ENCODE data around the gene ABCA6. TPM values are rescaled to one million over a fixed set of nuclear protein-coding genes. Genes with fewer than 3 reads are reported as not detected.

ABCA6 gene
- polyA plus RNA-seq, 3 donors = 1.7 to 4.4 (median 2.7) TPM

DNA sequence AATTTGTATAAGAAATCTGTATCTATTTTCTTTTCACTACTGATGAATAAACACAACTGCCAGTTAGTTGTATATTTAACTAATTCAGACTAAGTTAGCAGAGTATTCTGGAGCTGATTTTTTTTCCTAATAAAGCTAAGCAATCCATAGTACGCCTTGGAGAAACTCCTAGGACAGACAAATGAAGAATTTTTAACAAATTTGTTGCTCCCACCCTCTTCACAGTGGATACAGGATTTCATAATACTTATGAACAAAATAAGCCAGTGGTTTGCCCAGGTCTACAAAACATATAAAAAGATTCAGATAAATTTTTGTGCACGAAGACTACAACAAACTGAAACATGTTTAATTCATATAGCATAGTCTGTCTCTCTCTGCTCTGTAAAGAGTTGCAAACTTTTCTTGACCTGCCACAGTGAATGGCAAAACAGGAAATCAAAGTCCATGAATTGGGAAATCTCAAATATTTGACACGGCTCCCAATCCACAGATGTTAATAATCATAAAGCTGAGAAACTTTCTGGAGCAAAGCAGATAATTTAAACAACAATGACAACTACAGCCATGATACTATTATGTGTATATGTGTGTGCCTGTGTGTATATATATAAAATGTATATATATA, 594 bp upstream of the ABCA6 start:
- DNase-seq (ENCODE audit: low read depth in 3 of 3, low spot score in 2 of 3) = peak in 1 of 3 donors; percentile 3

DNA sequence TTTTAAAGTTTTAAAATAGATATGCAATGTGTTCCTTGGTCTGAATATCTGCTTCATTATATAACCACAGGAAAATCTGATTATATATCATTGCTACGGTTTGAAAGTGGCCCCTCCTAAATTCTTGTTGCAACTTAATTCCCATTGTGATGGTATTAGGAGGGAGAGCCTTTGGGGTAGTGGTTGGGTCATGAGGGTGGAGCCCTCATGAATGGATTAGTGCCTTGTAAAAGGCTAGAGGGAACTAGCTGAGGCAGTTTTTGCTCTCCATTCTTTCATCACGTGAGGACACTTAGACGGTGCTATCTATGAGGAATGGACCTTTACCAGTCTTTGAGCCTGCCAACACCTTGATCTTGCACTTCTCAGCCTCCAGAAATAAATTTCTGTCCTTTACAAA, 7.6 kb downstream of the ABCA6 start:
- DNase-seq (ENCODE audit: low read depth in 3 of 3, low spot score in 2 of 3) = no peak

- DNase-seq (ENCODE audit: low read depth in 3 of 3, low spot score in 2 of 3) = no peak
These were observed 10.9 kb downstream of the ABCA6 start for GRCh38 chr17:69130627-69131296.

GRCh38 chr17:69123626-69124025, 18.1 kb downstream of the ABCA6 start:
- DNase-seq (ENCODE audit: low read depth in 3 of 3, low spot score in 2 of 3) = no peak

DNA sequence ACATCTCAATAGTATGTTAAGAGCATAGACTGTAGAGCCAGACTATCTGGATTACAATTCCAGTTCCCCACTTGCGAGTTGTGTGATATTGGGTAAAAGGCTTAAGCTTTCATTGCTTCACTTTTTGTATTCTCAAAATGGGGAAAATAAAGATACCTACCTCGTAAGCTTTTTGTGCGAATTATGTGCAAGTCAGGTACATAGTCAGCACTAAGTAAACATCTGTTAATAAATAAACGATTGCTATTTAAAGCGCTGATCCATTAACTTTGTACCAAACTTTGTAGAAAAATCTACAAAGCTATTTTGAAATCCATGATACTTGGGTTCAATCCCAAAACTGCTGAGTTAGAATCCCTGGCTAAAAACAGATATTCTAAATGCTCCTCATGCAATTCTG, 19.6 kb downstream of the ABCA6 start:
- DNase-seq (ENCODE audit: low read depth in 3 of 3, low spot score in 2 of 3) = no peak

DNA sequence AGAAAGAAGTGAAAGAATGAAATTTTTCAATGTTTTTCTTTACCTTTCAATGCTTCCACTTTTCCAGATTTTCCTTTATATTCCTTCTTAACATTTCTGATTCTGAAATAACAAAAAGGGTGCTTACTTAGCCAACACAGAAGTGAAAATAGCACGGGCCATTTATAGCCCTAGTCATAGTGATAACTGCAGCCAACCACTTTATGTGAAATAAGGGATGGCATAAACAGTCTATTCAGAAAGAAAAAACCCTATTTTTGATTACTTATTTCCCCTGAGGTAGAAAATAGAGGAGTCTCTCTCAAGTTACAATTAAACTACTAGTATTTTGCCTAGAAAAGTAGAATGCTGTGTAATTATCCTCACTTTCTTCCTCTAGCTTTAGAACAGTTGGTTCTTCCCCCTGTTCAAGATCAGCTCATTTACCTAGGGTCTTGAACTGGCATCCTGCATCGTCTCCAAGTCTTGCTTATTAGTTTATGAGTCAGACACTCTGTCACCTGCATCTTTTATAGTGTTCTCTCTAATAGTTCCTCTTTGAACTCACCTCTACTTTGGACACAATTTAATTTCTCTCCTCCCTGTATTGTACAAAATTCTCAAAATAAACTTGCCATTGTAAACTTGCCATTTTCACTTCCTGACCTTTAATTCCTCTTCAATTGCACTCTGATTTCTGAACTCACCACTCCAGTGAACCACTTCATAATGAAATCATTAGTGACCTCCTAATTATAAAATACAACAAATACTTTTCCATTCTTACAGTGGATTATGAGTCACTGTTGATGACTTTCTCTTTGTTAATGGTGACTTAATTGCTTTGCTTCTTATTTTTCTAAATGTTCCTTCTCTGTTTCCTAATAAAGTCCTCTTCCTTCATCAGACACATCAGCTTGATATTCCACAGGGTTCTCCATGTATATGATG, 23.6 kb downstream of the ABCA6 start:
- no peak for DNase-seq (ENCODE audit: low read depth in 3 of 3, low spot score in 2 of 3)

- DNase-seq (ENCODE audit: low read depth in 3 of 3, low spot score in 2 of 3) = no peak
These were observed 29.9 kb downstream of the ABCA6 start for GRCh38 chr17:69111794-69112193.

DNA sequence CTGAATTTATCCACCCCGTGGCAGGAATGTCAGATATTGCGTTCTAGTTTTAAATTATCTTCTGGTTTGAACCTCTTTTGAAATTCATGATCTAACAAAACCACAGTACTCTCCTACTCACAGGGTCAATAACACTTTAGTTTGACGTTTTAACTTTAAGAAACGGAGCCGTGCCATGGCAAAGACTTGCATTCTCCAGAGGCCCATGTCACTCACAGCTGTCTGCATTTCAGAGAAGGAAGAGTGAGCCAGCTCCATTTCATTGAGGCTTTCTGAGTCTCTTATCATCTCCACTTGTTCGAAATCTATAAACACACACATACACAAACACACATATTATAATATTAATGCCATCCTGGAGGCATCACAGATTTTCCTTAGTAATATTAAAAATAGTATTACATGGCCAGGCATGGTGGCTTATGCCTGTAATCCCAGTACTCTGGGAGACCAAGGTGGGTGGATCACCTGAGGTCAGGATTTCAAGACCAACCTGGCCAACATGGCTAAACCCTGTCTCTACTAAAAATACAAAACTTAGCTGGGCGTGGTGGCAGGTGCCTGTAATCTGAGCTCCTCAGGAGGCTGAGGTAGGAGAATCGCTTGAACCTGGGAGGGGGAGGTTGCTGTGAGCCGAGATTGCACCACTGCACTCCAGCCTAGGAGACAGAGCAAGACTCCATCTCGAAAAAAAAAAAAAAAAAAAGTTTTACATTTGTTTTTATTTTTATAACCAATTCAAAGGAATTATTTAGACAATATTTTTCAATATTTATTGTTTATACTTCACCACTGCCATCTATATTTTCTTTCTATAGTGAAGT, 35.6 kb downstream of the ABCA6 start:
- DNase-seq (ENCODE audit: low read depth in 3 of 3, low spot score in 2 of 3) = no peak

DNA sequence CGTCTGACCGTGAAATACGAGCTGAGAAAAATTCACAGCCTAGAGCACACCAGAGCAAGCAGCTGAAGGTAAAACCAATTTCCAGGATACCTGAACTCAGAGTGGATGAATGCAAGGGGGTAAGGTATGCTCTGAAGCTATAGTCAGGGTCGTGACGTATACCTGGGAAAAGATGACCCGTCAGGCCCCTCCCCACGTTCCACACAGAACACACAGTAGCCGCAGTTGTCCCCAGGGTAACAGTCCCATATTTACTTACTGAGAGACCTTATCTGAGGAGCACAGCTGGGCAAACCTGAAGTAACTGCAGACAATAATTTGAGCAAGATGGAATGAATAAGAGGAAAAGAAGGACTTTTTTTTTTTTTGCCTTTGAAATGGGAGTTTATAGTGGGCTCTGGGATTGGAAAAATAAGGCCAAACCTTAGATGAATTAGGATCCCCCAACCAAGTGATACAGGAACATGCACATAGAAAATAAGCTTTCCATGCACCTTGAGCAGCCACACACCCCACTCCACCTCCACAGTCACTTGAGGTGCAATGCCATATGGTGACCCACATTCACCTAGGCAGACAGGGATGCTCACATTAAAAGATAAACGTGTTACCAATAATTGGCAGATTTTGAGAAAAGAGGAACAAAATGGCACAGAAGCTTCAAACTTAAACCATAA, 38.0 kb downstream of the ABCA6 start:
- no peak for DNase-seq (ENCODE audit: low read depth in 3 of 3, low spot score in 2 of 3)

GRCh38 chr17:69098625-69099024, 43.1 kb downstream of the ABCA6 start:
- no peak for DNase-seq (ENCODE audit: low read depth in 3 of 3, low spot score in 2 of 3)

DNA sequence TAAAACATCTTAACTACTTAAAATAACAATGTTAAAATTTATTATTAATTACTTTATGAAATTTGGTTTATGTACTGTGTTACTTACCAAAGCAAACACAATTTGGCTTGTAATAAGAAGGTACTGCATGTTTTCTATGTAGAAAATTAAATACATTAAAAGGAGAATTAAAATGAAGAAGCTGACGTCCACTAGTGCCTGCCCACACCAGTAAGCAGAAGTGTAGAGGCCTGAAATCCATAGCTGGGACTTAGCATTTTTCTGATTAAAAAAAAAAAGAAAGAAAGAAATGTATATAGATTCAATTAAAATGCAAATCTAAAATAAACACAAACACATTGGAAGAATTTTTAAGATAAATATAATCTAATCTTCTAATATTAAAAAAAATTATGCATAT, 45.2 kb downstream of the ABCA6 start:
- DNase-seq (ENCODE audit: low read depth in 3 of 3, low spot score in 2 of 3) = no peak

DNA sequence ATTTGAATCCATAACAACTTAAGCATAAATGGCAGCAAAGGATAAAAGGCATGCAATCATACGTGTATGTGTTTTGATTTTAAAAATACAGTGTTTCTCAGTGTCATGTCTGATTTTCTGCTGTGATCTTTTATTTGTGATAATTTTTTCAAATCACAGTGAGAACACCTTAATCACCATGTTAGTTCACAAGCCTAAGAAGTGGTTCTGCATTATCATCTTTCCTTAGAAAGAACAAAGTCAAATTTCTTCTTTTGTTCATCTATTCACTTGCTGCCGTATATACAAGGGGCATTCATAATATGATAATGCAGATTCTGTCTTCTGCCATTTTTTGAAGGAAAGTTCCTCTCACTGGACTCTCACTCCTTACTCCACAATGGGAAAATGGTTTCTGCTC, 47.7 kb downstream of the ABCA6 start:
- no peak for DNase-seq (ENCODE audit: low read depth in 3 of 3, low spot score in 2 of 3)

- DNase-seq (ENCODE audit: low read depth in 3 of 3, low spot score in 2 of 3) = no peak
These were observed 48.4 kb downstream of the ABCA6 start for GRCh38 chr17:69093279-69093789.

GRCh38 chr17:69090365-69090764, 51.3 kb downstream of the ABCA6 start:
- no peak for DNase-seq (ENCODE audit: low read depth in 3 of 3, low spot score in 2 of 3)

DNA sequence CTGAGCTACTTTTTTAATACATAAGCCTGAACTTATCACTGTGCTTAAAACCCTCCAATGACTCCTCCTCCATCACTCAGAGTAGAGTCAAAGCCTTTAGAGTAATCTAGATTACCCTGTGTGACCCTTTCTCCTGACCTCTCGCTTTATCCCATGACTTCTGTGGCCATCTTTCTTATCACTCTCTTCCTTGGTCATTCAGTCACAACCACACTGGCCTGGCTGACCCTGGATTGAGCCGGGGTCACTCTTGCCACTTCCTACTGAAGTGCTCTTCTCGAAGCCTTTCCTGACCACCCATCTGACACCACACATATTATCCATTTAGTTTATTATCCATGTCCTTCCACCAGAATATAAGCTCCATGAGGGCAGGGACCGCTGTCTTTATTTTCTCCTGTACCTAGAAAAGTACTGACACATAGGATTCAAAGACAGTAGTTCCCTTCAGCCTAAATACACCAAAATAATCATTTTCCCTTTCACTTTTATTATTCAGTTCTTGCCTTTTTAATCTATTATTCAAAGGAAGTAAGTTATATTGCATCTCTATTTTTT, 53.0 kb downstream of the ABCA6 start:
- DNase-seq (ENCODE audit: low read depth in 3 of 3, low spot score in 2 of 3) = no peak

GRCh38 chr17:69086641-69087040, 55.1 kb downstream of the ABCA6 start:
- DNase-seq (ENCODE audit: low read depth in 3 of 3, low spot score in 2 of 3) = no peak

GRCh38 chr17:69084911-69085310, 56.8 kb downstream of the ABCA6 start:
- no peak for DNase-seq (ENCODE audit: low read depth in 3 of 3, low spot score in 2 of 3)

GRCh38 chr17:69082696-69083095, 59.0 kb downstream of the ABCA6 start:
- no peak for DNase-seq (ENCODE audit: low read depth in 3 of 3, low spot score in 2 of 3)

DNA sequence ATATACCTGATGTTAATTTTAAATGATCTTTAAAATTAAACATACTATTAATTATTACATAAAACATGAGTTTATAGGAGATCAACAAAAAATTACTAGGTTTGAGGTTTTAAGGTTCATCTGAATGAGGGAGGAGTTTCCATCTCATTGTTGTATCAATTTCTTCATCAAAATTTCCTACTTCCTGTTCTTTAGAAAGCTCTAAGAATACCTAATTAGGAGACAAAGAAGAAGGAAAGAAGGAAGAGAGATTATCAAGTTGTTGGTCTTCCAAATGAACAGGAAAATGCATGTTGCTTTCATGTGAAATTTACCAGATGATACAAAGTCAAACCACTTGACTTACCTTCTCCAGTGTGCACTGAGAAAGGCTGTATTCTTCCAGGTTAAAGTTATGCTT, 62.8 kb downstream of the ABCA6 start:
- no peak for DNase-seq (ENCODE audit: low read depth in 3 of 3, low spot score in 2 of 3)

- no peak for DNase-seq (ENCODE audit: low read depth in 3 of 3, low spot score in 2 of 3)
These were observed 65.9 kb downstream of the ABCA6 start for GRCh38 chr17:69075823-69076222.

All from right renal cortex interstitium (tissue), 3 donors.